Uterus (tissue), 2 donors: ENCODE data around the gene MEX3C.

ENCODE experiments used
- POLR2A ChIP-seq, 2 donors: fragments of 450-650 bp; IDR thresholded peaks; one replicate each; pipeline ENCODE4 v1.6.1; 2016; ENCODE audit warnings: antibody characterized with exemption in 2 of 2, mild to moderate bottlenecking in 1 of 2, moderate library complexity in 1 of 2
- TF ChIP-seq, protein P1 (sequence below), 4 experiments: fragments of 200-600 bp in 2 of 4; fragments of 450-650 bp in 2 of 4; sonication (generic) in 2 of 4; IDR thresholded peaks; one replicate each; pipeline ENCODE4 v1.5.1; 2016 to 2019; ENCODE audit warnings: antibody characterized with exemption in 4 of 4, mild to moderate bottlenecking in 2 of 4, moderate library complexity in 1 of 4

GRCh38 chr18:51165296-51165695 is 32.2 kb downstream of the MEX3C start:
- no peak for TF ChIP-seq POLR2A (IDR thresholded peaks at IDR 0.05)
- TF ChIP-seq, protein P1, sequence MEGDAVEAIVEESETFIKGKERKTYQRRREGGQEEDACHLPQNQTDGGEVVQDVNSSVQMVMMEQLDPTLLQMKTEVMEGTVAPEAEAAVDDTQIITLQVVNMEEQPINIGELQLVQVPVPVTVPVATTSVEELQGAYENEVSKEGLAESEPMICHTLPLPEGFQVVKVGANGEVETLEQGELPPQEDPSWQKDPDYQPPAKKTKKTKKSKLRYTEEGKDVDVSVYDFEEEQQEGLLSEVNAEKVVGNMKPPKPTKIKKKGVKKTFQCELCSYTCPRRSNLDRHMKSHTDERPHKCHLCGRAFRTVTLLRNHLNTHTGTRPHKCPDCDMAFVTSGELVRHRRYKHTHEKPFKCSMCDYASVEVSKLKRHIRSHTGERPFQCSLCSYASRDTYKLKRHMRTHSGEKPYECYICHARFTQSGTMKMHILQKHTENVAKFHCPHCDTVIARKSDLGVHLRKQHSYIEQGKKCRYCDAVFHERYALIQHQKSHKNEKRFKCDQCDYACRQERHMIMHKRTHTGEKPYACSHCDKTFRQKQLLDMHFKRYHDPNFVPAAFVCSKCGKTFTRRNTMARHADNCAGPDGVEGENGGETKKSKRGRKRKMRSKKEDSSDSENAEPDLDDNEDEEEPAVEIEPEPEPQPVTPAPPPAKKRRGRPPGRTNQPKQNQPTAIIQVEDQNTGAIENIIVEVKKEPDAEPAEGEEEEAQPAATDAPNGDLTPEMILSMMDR (IDR thresholded peaks at IDR 0.05) = no peak
